GM21717 (cell line): ENCODE measurements around the gene DGLUCY.
"Not testable (repeated sequence)": the region's sequence is repeated elsewhere in the genome, so short reads cannot be mapped to it uniquely, and the experiment has no call there.

ENCODE experiments used
- ATAC-seq: cut with Tn5 transposase; IDR thresholded peaks from one replicate; pipeline ENCODE4 v1.9.1; 2021; ENCODE audit warnings: mild to moderate bottlenecking, moderate library complexity; ENCODE audit not compliant: unreplicated experiment

DGLUCY gene

GRCh38 chr14:91255026-91255695 lies 141.3 kb downstream of the DGLUCY start:
- ATAC-seq: no peak

DNA sequence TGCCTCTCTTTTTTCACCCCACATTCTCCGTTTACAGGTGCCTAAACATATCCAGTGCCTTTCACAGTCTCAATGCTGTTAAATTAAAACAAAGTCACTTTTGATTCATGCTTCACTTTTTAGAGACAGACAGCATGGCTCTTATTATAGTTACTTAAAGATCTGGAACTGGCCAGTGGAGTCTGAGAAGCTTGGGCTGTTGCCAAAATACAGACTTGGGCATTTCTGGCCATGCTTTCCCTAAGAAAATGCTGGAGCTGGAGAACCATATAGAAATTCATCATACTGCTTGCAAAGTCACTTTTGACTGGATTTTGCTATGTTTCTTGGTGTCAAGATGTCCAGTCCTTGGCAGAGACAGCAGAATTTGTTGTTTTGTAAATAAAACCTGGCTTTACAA lies 142.8 kb downstream of the DGLUCY start:
- ATAC-seq: no peak

DNA sequence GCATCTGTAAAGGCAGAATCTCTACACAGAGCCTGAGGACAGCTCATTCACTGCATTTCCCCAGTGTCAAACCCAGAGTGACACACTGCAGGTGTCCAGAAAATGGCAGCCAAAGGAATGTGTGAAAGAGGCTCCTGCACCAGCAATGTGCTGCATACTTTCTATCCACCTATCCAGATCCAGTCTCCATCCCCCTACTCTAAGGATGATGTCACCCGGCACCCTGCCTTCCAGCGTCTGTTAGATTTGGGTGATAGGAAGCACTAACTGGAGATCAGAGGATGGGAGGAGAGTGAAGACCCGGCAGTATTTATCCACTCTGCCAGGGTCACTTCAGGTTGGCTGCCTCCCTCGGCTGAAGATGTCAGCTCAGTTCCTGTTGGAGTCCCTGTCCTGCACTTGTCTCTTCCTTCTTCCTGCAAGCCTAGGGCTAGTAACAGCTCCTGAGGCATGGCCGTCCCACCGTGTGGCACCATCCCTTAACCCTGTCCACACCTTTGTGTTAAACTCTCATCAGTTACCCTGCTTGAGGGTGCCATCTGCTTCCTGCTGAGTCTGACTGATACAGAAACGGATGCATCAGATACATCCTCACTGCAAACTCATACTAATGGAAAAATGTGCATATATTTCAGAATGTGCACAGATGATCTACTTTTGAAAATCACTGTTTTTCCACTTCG lies 143.6 kb downstream of the DGLUCY start:
- ATAC-seq: no peak

DNA sequence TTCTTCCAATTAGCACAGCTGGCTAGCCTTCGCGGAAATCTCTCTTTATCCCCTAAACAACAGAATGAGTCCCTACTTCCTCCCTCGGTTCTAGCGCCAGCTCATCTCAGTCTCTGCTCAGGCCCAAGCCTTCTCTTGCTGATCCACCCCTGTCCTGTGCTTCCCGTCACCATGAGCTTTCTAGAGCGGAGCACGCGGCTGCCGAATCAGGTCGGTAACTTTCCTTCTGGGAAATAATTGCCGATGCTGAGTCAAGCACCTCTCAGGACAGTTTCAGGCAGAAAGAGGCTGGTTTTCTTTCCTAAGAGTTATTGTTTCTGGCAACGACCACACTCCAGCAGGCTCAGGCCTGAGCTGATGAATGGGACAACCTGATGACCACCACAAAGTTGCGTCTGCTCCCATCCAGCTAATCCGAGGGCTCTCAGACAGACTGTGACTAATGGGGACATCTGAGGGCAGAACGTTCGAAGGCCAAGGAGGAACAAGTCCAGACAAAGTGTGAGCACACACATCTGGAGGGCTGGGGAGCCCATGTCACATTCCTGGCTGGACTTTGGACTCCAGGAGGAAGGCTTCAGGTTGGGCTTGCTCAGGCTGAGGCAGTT lies 144.2 kb downstream of the DGLUCY start:
- no peak for ATAC-seq

GRCh38 chr14:91258876-91259275 lies 145.0 kb downstream of the DGLUCY start:
- no peak for ATAC-seq

GRCh38 chr14:91261115-91261514 lies 147.2 kb downstream of the DGLUCY start:
- no peak for ATAC-seq

GRCh38 chr14:91261986-91262549 lies 148.2 kb downstream of the DGLUCY start:
- ATAC-seq: no peak

DNA sequence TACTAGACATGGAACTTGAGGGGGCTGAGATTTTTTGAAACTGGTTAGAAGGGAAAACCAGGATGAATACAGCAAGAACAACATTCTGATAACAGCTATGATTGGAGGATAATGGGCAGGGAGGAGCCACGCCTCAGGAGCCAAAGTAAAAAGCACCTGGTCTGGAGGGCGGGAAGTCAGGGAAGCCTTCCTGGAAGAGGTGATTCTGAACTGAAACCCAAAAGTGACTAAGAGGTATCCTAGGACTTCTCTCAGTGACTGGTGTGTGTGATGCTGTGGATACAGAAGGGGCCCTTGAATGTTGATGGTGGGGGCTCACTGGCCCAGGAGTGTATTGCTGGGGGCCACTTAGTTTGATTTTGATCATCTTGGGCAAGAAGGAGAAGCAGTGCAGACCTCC lies 149.5 kb downstream of the DGLUCY start:
- ATAC-seq: no peak

DNA sequence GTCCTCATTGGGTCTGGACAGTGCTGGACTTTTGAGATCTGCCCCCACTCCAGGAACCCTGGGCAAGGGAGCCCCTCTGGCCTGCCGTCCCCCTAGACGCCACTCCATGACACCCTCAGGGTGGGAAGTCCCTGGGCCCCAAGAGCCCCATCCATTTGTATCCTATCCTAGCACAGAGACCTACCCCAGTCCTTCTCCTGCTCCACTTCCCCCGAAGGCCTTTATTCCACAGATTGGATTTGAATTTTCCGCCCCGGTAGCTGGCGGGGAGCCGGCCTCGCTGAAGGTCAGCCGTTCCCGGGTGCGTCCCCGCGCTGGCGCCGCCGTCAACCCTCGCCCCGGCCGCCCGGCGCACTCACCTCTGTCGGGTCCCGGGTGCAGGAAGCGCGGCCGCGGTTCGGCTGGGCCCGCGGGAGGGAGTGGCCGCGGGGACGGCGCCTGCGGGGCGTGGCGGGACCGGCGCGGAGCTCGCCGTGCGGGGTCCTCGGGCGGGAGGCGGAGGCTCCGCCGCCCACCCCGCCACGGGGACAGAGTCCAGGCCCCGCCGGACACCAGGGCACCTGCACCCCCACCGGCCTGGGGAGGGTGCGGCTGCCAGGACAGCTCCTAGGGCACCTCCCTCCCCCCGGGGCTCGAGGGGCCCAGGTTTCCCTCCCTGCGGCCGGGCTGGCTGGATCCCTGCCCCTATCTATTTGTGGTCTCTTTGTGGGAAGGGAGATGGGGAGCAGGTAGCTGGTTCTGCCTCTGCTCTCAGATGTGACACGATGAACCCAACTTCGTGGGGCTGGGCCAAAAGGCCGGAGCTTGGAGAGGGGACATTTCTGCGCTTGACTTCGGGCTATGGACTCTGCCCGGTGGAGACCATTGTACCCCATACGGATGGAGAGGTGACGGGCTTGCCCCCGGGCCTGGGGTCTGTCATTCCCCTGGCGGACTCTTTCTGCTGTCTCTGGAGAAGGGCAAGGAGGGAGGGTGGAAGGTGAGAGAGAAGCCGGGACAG lies 150.6 kb downstream of the DGLUCY start:
- no peak for ATAC-seq

DNA sequence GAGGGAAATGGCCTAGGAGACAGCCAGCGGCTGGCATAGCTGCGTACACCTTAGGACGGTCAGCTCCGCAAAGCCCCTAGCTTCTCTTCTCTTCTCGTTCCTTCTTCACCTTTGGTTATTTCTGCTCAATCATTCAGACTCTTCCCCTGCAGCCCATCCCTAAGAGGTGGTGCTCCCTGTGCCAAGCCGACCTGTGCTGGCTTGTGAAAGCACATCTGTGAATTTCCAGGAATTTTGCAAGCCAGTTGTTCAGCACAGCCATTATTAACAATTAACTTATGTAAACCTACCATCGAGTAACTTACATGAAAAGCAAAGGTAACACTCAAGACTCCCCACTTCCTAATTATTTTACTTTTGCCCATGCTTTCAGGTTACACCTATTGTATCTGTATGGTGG lies 151.5 kb downstream of the DGLUCY start:
- ATAC-seq: no peak

DNA sequence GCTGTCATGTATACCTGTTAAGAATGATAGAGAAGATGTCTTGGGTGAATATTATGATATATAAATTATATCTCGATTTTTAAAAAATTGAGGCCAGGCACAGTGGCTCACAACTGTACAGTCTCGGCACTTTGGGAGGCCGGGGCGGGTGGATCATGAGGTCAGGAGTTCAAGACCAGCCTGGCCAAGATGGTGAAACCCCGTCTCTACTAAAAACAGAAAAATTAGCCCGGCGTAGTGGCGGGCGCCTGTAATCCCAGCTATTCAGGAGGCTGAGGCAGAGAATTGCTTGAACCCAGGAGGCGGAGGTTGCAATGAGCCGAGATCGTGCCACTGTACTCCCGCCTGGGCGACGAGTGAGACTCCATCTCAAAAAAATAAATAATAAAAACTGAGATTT lies 152.4 kb downstream of the DGLUCY start:
- ATAC-seq: not testable (repeated sequence)

GRCh38 chr14:91267965-91268437 lies 154.1 kb downstream of the DGLUCY start:
- no peak for ATAC-seq

DNA sequence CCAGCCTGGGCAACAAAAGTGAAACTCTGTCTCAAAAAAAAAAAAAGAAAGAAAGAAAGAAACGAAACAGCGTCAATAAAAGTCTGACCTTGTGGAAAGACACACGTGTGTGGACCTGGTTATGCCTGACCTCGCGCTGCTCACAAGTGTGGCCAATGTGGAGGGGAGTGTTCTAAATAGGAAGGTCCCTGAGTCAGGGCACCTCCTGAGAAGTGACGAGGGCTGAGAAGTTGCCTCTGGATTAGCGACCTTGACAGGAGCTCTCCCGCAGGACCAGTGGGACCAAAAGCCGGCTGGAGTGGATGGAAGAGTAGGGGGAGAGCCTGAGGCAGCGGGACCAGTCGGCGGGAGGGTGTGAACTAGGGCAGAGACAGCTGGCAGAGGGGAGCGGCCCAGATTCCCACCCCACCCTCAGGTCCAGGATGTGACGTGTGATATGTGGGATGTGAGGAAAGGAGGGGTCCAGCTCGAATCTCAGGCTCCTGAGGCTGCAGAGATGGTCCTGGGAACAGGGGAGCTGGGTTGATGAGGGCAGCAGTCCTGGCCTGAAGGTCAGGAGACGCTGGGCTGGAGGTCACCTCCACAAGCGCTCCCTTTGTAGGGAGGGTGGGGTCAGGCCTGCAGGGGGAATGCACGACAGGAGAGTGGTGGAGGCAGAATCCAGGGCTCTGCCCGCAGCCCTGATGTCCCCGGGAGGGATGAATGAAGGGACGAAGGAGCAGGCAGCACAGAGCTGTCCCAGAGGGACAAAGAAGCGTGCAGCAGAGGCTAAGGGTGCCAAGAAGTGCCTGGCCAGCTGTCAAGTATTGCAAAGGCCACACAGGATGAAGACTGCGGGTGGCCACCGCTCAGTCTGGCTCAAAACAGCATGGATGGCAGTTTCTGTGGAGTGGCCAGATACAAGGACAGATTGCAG lies 155.5 kb downstream of the DGLUCY start:
- no peak for ATAC-seq

DNA sequence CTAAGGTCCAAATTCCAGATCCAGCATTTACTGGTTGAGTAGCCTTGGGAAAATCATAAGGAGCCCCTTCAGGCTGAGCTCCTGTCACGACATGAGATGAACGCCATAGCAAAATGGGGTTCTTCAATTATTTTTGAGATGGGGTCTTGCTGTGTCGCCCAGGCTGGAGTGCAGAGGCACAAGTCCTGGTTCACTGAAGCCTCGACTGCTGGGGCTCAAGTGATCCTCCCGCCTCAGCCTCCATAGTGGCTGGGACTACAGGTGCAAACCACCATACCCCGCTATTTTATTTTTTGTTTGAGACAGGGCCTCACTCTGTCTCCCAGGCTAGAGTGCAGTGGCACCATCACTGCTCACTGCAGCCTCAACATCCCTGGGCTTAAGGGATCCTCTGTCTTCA lies 156.3 kb downstream of the DGLUCY start:
- ATAC-seq: no peak

DNA sequence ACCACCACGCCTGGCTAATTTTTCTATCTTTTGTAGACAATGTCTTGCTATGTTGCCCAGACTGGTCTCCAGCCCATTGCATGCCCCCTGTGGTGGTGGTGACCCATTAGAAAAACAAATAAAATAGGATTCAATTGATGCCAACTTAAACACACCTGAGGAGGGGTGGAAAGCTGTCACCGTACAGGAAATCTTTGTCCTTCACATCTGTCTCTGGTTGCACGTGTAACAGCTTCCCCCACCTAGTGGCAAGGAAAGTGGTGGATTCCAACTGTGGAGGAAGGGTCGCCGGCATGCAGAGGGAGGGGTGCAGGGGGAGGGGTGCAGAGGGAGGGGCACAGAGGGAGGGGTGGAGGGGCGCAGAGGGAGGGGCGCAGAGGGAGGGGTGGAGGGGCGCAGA lies 156.7 kb downstream of the DGLUCY start:
- ATAC-seq: no peak

DNA sequence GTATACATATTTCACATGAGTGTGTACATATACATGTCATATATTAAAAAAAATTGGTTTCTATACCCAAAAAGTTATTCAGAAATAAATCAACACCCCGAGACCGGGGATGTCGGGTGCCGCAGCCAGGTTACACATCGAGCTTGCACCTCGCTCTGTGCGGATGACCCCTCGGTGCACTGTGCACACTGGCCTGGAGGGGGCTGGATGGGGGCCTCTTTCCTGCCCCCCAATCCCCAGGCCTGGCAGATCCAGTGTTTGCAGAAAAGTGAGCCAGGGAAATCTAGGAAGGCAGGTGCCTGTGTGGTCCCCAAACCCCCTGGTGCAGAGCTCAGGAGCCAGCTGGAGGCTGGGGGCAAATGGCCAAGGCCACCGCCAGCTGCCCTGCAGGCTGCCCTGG lies 157.8 kb downstream of the DGLUCY start:
- no peak for ATAC-seq

GRCh38 chr14:91272341-91273272 lies 158.7 kb downstream of the DGLUCY start:
- no peak for ATAC-seq

- no peak for ATAC-seq
These were observed 159.5 kb downstream of the DGLUCY start for GRCh38 chr14:91273273-91273884.
